ENCODE measurements around the gene PDZD2.

Gene PDZD2

GRCh38 chr5:31786090-31786631, 147.2 kb downstream of the PDZD2 start:
- H3K4me3 ChIP-seq = no peak overlapping the region
- DNase-seq (ENCODE audit: low spot score) = no peak
- H3K27ac ChIP-seq = no peak overlapping the region
- TF ChIP-seq CTCF (IDR thresholded peaks at IDR 0.05) = no peak

GRCh38 chr5:31794009-31794408, 155.1 kb downstream of the PDZD2 start:
- TF ChIP-seq CTCF (IDR thresholded peaks at IDR 0.05) = no peak
- DNase-seq (ENCODE audit: low spot score) = no peak

GRCh38 chr5:31798168-31798567, 159.2 kb downstream of the PDZD2 start:
- no peak overlapping the region for H3K27ac ChIP-seq
- H3K4me3 ChIP-seq = no peak overlapping the region
- TF ChIP-seq CTCF (IDR thresholded peaks at IDR 0.05) = no peak
- DNase-seq (ENCODE audit: low spot score) = no peak

More at GRCh38 chr5:31794009-31794408, 155.1 kb downstream of the PDZD2 start:
- Histone ChIP-seq H3K4me3 (no peak overlapping the region), H3K27ac (no peak overlapping the region)

- no peak for DNase-seq (ENCODE audit: low spot score)
These were observed 161.4 kb downstream of the PDZD2 start for GRCh38 chr5:31800351-31800750.

GRCh38 chr5:31805785-31806400, 167.0 kb downstream of the PDZD2 start:
- TF ChIP-seq CTCF (IDR thresholded peaks at IDR 0.05) = no peak
- Histone ChIP-seq H3K27ac (no peak overlapping the region), H3K4me3 (no peak overlapping the region)
- no peak for DNase-seq (ENCODE audit: low spot score)

More at GRCh38 chr5:31800351-31800750, 161.4 kb downstream of the PDZD2 start:
- Histone ChIP-seq H3K27ac (no peak overlapping the region), H3K4me3 (no peak overlapping the region)
- TF ChIP-seq CTCF (IDR thresholded peaks at IDR 0.05) = no peak

- no peak for DNase-seq (ENCODE audit: low spot score)
- H3K4me3 ChIP-seq = no peak overlapping the region
- no peak for TF ChIP-seq CTCF (IDR thresholded peaks at IDR 0.05)
- no peak overlapping the region for H3K27ac ChIP-seq
These were observed 167.6 kb downstream of the PDZD2 start for GRCh38 chr5:31806561-31806960.
